SU-DHL-6 (cell line): Measurements from ENCODE around the gene TNP1.

Source experiments
- H2AFZ ChIP-seq: fragments of 200-600 bp; sonication (generic); 2 replicates; pipeline ENCODE4 v1.6.1; 2014; ENCODE audit warnings: low read depth, mild to moderate bottlenecking, moderate library complexity, mixed read lengths, antibody characterized with exemption, low read length; ENCODE audit not compliant: severe bottlenecking
- H3F3A ChIP-seq: fragments of 200-600 bp; shearing (Covaris generic); 2 replicates; pipeline ENCODE4 v1.6.0; 2016; ENCODE audit warnings: antibody characterized with exemption, mild to moderate bottlenecking; ENCODE audit not compliant: insufficient read depth
- H3K27ac ChIP-seq: fragments of 200-600 bp; sonication (generic); 2 replicates; pipeline ENCODE4 v1.5.1; 2016; ENCODE audit warnings: low read depth, mild to moderate bottlenecking, low read length, moderate library complexity, mixed read lengths
- H3K27me3 ChIP-seq: fragments of 200-600 bp; sonication (generic), shearing (Covaris generic); 2 replicates; pipeline ENCODE4 v1.6.0; 2014; ENCODE audit warnings: mild to moderate bottlenecking, low read length
- H3K36me3 ChIP-seq: fragments of 200-600 bp; sonication (generic); 2 replicates; pipeline ENCODE4 v1.6.1; 2014; ENCODE audit warnings: mild to moderate bottlenecking, low read length, mixed read lengths
- H3K4me2 ChIP-seq: fragments of 300-600, 200-600 bp; shearing (Covaris generic), sonication (generic); 2 replicates; pipeline ENCODE4 v1.6.0; 2014; ENCODE audit warnings: low read length, low read depth, mild to moderate bottlenecking; ENCODE audit not compliant: poor library complexity, severe bottlenecking
- H3K4me3 ChIP-seq: fragments of 200-600 bp; sonication (generic); 2 replicates; pipeline ENCODE4 v1.5.1; 2014; ENCODE audit warnings: antibody characterized with exemption, low read length, mild to moderate bottlenecking, mixed read lengths; ENCODE audit not compliant: insufficient read depth, poor library complexity, severe bottlenecking
- H3K79me2 ChIP-seq: fragments of 200-600 bp; sonication (generic); 2 replicates; pipeline ENCODE4 v1.6.1; 2014; ENCODE audit warnings: mild to moderate bottlenecking, low read length, moderate library complexity; ENCODE audit not compliant: insufficient read depth
- H3K9ac ChIP-seq: fragments of 200-600 bp; sonication (generic); 2 replicates; pipeline ENCODE4 v1.7.0; 2014; ENCODE audit warnings: mild to moderate bottlenecking, low read length
- H3K9me2 ChIP-seq: fragments of 200-600 bp; sonication (generic); replicated peaks from 2 replicates; pipeline ENCODE4 v1.6.1; 2014; ENCODE audit warnings: low read length; ENCODE audit not compliant: insufficient read depth
- H3K9me3 ChIP-seq: fragments of 200-600 bp; sonication (generic); 2 replicates; pipeline ENCODE4 v1.6.1; 2014; ENCODE audit warnings: low read length, mixed read lengths; ENCODE audit not compliant: insufficient read depth
- H4K20me1 ChIP-seq: fragments of 200-600 bp; sonication (generic); 2 replicates; pipeline ENCODE4 v1.6.1; 2014; ENCODE audit warnings: low read depth, mild to moderate bottlenecking, antibody characterized with exemption, low read length, moderate library complexity, mixed read lengths
- CTCF ChIP-seq: fragments of 200-600 bp; sonication (generic); IDR thresholded peaks from one replicate; pipeline ENCODE4 v1.5.1; 2017; ENCODE audit warnings: antibody characterized with exemption, mild to moderate bottlenecking, low read length, moderate library complexity; ENCODE audit not compliant: insufficient read depth, poor library complexity, severe bottlenecking
- EZH2phosphoT487 ChIP-seq: fragments of 200-600 bp; sonication (generic), shearing (Covaris generic); conservative IDR thresholded peaks from 2 replicates; pipeline ENCODE4 v1.6.1; 2018; ENCODE audit warnings: mild to moderate bottlenecking, antibody characterized with exemption, low read length, moderate library complexity, mixed read lengths

Gene TNP1

GRCh38 chr2:216871333-216871934 is 11.6 kb upstream of the TNP1 start:
- Histone ChIP-seq H3K36me3 (no peaks in the 10 kb centered on the region), H4K20me1 (no peaks in the 10 kb centered on the region), H3K4me3 (no peak overlapping the region), H2AFZ (no peak overlapping the region), H3F3A (no peaks in the 10 kb centered on the region), H3K79me2 (no peaks in the 10 kb centered on the region), H3K4me2 (no peak overlapping the region), H3K9ac (no peak overlapping the region), H3K9me3 (no peaks in the 10 kb centered on the region), H3K27me3 (no peaks in the 10 kb centered on the region), H3K9me2 (no peaks in the 10 kb centered on the region), H3K27ac (no peak overlapping the region)
- TF ChIP-seq EZH2phosphoT487 (no peak), CTCF (no peak)

- Histone ChIP-seq H3K4me2 (no peak overlapping the region), H3K79me2 (no peaks in the 10 kb centered on the region), H2AFZ (no peak overlapping the region), H3K36me3 (no peaks in the 10 kb centered on the region), H3K9me2 (no peaks in the 10 kb centered on the region), H4K20me1 (no peaks in the 10 kb centered on the region), H3K27me3 (no peaks in the 10 kb centered on the region), H3F3A (no peaks in the 10 kb centered on the region), H3K27ac (no peak overlapping the region), H3K9me3 (no peaks in the 10 kb centered on the region), H3K9ac (no peak overlapping the region), H3K4me3 (no peak overlapping the region)
- TF ChIP-seq CTCF (no peak), EZH2phosphoT487 (no peak)
These were observed 10.9 kb upstream of the TNP1 start for GRCh38 chr2:216870508-216871332.

- no peak overlapping the region for H3K4me2 ChIP-seq
These were observed 6.7 kb upstream of the TNP1 start for GRCh38 chr2:216866515-216867095.

More at GRCh38 chr2:216866515-216867095, 6.7 kb upstream of the TNP1 start:
- Histone ChIP-seq H2AFZ (no peak overlapping the region), H3K9ac (no peak overlapping the region), H3K36me3 (no peaks in the 10 kb centered on the region), H3K4me3 (no peak overlapping the region), H4K20me1 (no peaks in the 10 kb centered on the region), H3K79me2 (no peaks in the 10 kb centered on the region), H3K9me3 (no peaks in the 10 kb centered on the region), H3K9me2 (no peaks in the 10 kb centered on the region), H3F3A (no peaks in the 10 kb centered on the region), H3K27ac (no peak overlapping the region), H3K27me3 (no peaks in the 10 kb centered on the region)
- TF ChIP-seq EZH2phosphoT487: no peak
- no peak for TF ChIP-seq CTCF
